Endothelial cell (in vitro differentiated cells): Measurements from ENCODE around the gene SLC12A1. TPM values are rescaled to one million over a fixed set of nuclear protein-coding genes. Genes with fewer than 3 reads are reported as not detected.

Experiments
- DNase-seq: peaks from one replicate; pipeline ENCODE4 v3.0.0; 2021; ENCODE audit warnings: low spot score
- H3K27ac Mint-ChIP-seq: one replicate; pipeline ENCODE4 v1.8.0; 2021; ENCODE audit warnings: mixed read lengths, inconsistent platforms; ENCODE audit not compliant: unreplicated experiment
- H3K27me3 Mint-ChIP-seq: one replicate; pipeline ENCODE4 v1.8.0; 2021; ENCODE audit warnings: mild to moderate bottlenecking, moderate library complexity, mixed read lengths, inconsistent platforms; ENCODE audit not compliant: unreplicated experiment
- H3K36me3 Mint-ChIP-seq: one replicate; pipeline ENCODE4 v1.8.0; 2021; ENCODE audit warnings: mild to moderate bottlenecking, low read depth, mixed read lengths, inconsistent platforms; ENCODE audit not compliant: unreplicated experiment
- H3K4me1 Mint-ChIP-seq: one replicate; pipeline ENCODE4 v1.8.0; 2021; ENCODE audit warnings: mild to moderate bottlenecking, mixed read lengths, inconsistent platforms; ENCODE audit not compliant: unreplicated experiment
- H3K4me3 Mint-ChIP-seq: one replicate; pipeline ENCODE4 v1.8.0; 2021; ENCODE audit warnings: mild to moderate bottlenecking, mixed read lengths, inconsistent platforms; ENCODE audit not compliant: unreplicated experiment
- H3K9me3 Mint-ChIP-seq: one replicate; pipeline ENCODE4 v1.8.0; 2021; ENCODE audit warnings: mixed read lengths, inconsistent platforms; ENCODE audit not compliant: unreplicated experiment
- total RNA-seq: library from RNA; stranded (reverse); fragmentation: NEBNext Ultra II Directional; extraction: Animal tissue kit (Norgen Biotek cat#: 25700); gene quantifications from one replicate; pipeline ENCODE4 v1.2.1, GENCODE V29; 2021; ENCODE audit not compliant: unreplicated experiment
- TF ChIP-seq, protein P1 (sequence below): fragments of 200-600 bp; sonication (generic); IDR thresholded peaks from one replicate; pipeline ENCODE4 v1.5.0; 2021; ENCODE audit warnings: antibody characterized with exemption; ENCODE audit not compliant: unreplicated experiment

The SLC12A1 gene
- total RNA-seq, 1 donor from 2014 or later: not detected

- Mint-ChIP-seq H3K27ac (no peak overlapping the region), H3K4me3 (no peak overlapping the region), H3K4me1 (no peaks in the 10 kb centered on the region), H3K36me3 (no peaks in the 10 kb centered on the region), H3K9me3 (no peaks in the 10 kb centered on the region), H3K27me3 (no peaks in the 10 kb centered on the region)
- TF ChIP-seq, protein P1, sequence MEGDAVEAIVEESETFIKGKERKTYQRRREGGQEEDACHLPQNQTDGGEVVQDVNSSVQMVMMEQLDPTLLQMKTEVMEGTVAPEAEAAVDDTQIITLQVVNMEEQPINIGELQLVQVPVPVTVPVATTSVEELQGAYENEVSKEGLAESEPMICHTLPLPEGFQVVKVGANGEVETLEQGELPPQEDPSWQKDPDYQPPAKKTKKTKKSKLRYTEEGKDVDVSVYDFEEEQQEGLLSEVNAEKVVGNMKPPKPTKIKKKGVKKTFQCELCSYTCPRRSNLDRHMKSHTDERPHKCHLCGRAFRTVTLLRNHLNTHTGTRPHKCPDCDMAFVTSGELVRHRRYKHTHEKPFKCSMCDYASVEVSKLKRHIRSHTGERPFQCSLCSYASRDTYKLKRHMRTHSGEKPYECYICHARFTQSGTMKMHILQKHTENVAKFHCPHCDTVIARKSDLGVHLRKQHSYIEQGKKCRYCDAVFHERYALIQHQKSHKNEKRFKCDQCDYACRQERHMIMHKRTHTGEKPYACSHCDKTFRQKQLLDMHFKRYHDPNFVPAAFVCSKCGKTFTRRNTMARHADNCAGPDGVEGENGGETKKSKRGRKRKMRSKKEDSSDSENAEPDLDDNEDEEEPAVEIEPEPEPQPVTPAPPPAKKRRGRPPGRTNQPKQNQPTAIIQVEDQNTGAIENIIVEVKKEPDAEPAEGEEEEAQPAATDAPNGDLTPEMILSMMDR: no peak
- no peak for DNase-seq
Observed at GRCh38 chr15:48248414-48248813, 42.3 kb downstream of the SLC12A1 start.

DNA sequence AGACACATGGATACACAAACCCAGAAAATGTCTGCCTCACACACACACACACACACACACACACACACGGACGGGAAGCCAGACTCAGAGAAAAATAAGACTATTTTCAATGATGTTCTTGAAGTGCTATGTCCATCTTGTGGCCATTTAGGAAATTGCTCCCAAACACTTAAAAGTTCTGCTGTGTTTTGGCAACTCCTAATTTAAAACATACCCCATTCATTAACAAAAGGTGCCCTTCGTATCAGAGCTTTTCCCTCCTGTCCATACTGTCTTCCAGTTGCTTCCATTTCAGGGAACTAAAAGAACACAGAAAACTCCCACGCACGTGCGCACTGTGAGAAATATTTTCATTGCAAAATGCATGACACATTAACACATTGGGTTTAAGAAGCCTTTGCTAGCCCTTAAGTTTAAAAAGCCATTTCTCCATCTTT lies 44.6 kb downstream of the SLC12A1 start:
- H3K4me1 Mint-ChIP-seq: no peaks in the 10 kb centered on the region
- H3K27me3 Mint-ChIP-seq: no peaks in the 10 kb centered on the region
- H3K36me3 Mint-ChIP-seq: no peaks in the 10 kb centered on the region
- H3K27ac Mint-ChIP-seq: no peak overlapping the region
- DNase-seq: peak; percentile 47
- TF ChIP-seq, protein P1: peak; percentile 69
- H3K4me3 Mint-ChIP-seq: no peak overlapping the region
- no peaks in the 10 kb centered on the region for H3K9me3 Mint-ChIP-seq

DNA sequence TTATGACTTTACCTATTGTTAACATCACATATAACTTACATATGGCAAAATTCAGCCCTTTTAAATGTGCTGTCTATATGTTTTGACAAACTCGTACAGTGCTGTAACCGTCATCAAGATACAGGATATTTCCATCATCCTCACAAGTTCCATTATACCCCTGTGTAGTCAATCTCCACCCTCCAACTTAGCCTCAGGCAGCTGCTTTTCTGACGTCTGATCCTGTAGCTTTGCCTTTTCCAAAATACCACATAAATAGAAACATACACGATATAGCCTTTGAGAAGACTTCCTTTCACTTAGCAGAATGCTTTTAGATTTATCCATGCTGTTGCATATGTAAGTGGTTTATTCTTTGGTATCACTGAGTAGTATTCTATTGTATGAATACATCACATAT lies 47.1 kb downstream of the SLC12A1 start:
- no peak overlapping the region for H3K27ac Mint-ChIP-seq
- H3K36me3 Mint-ChIP-seq: no peaks in the 10 kb centered on the region
- no peak overlapping the region for H3K4me3 Mint-ChIP-seq
- no peaks in the 10 kb centered on the region for H3K27me3 Mint-ChIP-seq
- no peak for DNase-seq
- H3K4me1 Mint-ChIP-seq: no peaks in the 10 kb centered on the region
- TF ChIP-seq, protein P1: no peak
- H3K9me3 Mint-ChIP-seq: no peaks in the 10 kb centered on the region

DNA sequence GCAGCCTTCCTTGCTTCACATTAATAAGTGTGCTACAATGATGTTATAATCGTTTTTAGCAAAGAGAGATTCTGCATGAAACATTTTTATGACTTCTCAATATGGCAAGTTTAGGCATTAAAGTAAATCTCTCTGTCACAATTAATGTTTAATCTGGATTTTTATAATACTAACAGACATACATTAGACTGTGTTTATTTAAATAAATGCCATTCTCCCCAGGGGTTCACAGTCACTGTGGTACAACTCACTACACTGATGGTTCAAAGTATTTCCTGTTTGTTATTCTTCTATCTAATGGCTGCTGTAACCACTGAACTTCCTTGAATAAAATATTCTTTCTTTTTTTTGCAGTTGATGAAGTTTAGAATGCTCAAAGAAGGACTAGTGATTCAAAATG lies 59.0 kb downstream of the SLC12A1 start:
- no peaks in the 10 kb centered on the region for H3K36me3 Mint-ChIP-seq
- TF ChIP-seq, protein P1: no peak
- no peak overlapping the region for H3K27ac Mint-ChIP-seq
- H3K9me3 Mint-ChIP-seq: no peaks in the 10 kb centered on the region
- no peak overlapping the region for H3K4me3 Mint-ChIP-seq
- no peaks in the 10 kb centered on the region for H3K4me1 Mint-ChIP-seq
- DNase-seq: no peak
- H3K27me3 Mint-ChIP-seq: no peaks in the 10 kb centered on the region

- H3K36me3 Mint-ChIP-seq: no peaks in the 10 kb centered on the region
- no peaks in the 10 kb centered on the region for H3K9me3 Mint-ChIP-seq
- H3K4me1 Mint-ChIP-seq: no peaks in the 10 kb centered on the region
- no peaks in the 10 kb centered on the region for H3K27me3 Mint-ChIP-seq
- no peak for DNase-seq
- H3K4me3 Mint-ChIP-seq: no peak overlapping the region
- no peak overlapping the region for H3K27ac Mint-ChIP-seq
- TF ChIP-seq, protein P1: no peak
Observed at GRCh38 chr15:48266024-48266689, 60.1 kb downstream of the SLC12A1 start.
